ENCODE data around the gene HVCN1.
A peak's percentile ranks its signal among the peaks of the same experiment; 100 is the strongest.

Gene HVCN1

GRCh38 chr12:110708917-110709316 is 20.0 kb upstream of the HVCN1 start:
- no peak for TF ChIP-seq CTCF (IDR thresholded peaks at IDR 0.05; ENCODE audit: low read depth, low read length)
- no peak for TF ChIP-seq EZH2phosphoT487 (IDR thresholded peaks at IDR 0.05; ENCODE audit: low read depth)
- Histone ChIP-seq H3K36me3 (replicated peaks; ENCODE audit: low read depth, low read length) (peaks cover 4% of the 10 kb centered on the region), H3K9ac (ENCODE audit: low read length) (no peak overlapping the region), H3K79me2 (ENCODE audit: low read length) (no peaks in the 10 kb centered on the region), H3K27me3 (ENCODE audit: low read depth, low read length) (no peaks in the 10 kb centered on the region), H3K4me3 (ENCODE audit: low read length) (no peak overlapping the region), H2AFZ (ENCODE audit: low read depth, low read length) (no peak overlapping the region), H3K9me3 (ENCODE audit: insufficient read depth, low read length) (no peaks in the 10 kb centered on the region), H4K20me1 (ENCODE audit: insufficient read depth, low read length) (no peaks in the 10 kb centered on the region), H3K4me1 (ENCODE audit: low read length) (0 out of 2 replicates have a peak, but pooled peaks cover 2% of the 10 kb centered on the region), H3K4me2 (ENCODE audit: low read length) (no peak overlapping the region), H3K27ac (ENCODE audit: low read length) (no peak overlapping the region)

GRCh38 chr12:110705309-110705708 is 16.4 kb upstream of the HVCN1 start:
- Histone ChIP-seq H3K79me2 (ENCODE audit: low read length) (no peaks in the 10 kb centered on the region), H3K4me3 (ENCODE audit: low read length) (no peak overlapping the region), H3K27ac (ENCODE audit: low read length) (no peak overlapping the region), H3K9me3 (ENCODE audit: insufficient read depth, low read length) (no peaks in the 10 kb centered on the region), H3K4me1 (ENCODE audit: low read length) (no peaks in the 10 kb centered on the region), H3K9ac (ENCODE audit: low read length) (no peak overlapping the region), H2AFZ (ENCODE audit: low read depth, low read length) (no peak overlapping the region), H3K27me3 (ENCODE audit: low read depth, low read length) (no peaks in the 10 kb centered on the region), H3K36me3 (replicated peaks; ENCODE audit: low read depth, low read length) (peaks cover 4% of the 10 kb centered on the region), H4K20me1 (ENCODE audit: insufficient read depth, low read length) (no peaks in the 10 kb centered on the region), H3K4me2 (ENCODE audit: low read length) (no peak overlapping the region)
- TF ChIP-seq CTCF (IDR thresholded peaks at IDR 0.05; ENCODE audit: low read depth, low read length): no peak
- TF ChIP-seq EZH2phosphoT487 (IDR thresholded peaks at IDR 0.05; ENCODE audit: low read depth): no peak

- Histone ChIP-seq H3K9ac (ENCODE audit: low read length) (no peak overlapping the region), H3K27me3 (ENCODE audit: low read depth, low read length) (no peaks in the 10 kb centered on the region), H3K4me1 (ENCODE audit: low read length) (no peaks in the 10 kb centered on the region), H4K20me1 (ENCODE audit: insufficient read depth, low read length) (no peaks in the 10 kb centered on the region), H3K4me2 (ENCODE audit: low read length) (no peak overlapping the region), H3K4me3 (ENCODE audit: low read length) (no peak overlapping the region), H3K9me3 (ENCODE audit: insufficient read depth, low read length) (no peaks in the 10 kb centered on the region), H2AFZ (ENCODE audit: low read depth, low read length) (no peak overlapping the region), H3K27ac (ENCODE audit: low read length) (no peak overlapping the region), H3K79me2 (ENCODE audit: low read length) (no peaks in the 10 kb centered on the region), H3K36me3 (replicated peaks; ENCODE audit: low read depth, low read length) (peaks cover 4% of the 10 kb centered on the region)
- TF ChIP-seq EZH2phosphoT487 (IDR thresholded peaks at IDR 0.05; ENCODE audit: low read depth): no peak
- TF ChIP-seq CTCF (IDR thresholded peaks at IDR 0.05; ENCODE audit: low read depth, low read length): peak; percentile 58
Measured at GRCh38 chr12:110704750-110705149, 15.8 kb upstream of the HVCN1 start.

GRCh38 chr12:110704231-110704630 is 15.3 kb upstream of the HVCN1 start:
- Histone ChIP-seq H3K9me3 (ENCODE audit: insufficient read depth, low read length) (no peaks in the 10 kb centered on the region), H3K36me3 (replicated peaks; ENCODE audit: low read depth, low read length) (peaks cover 4% of the 10 kb centered on the region), H2AFZ (ENCODE audit: low read depth, low read length) (no peak overlapping the region), H3K4me1 (ENCODE audit: low read length) (no peaks in the 10 kb centered on the region), H3K9ac (ENCODE audit: low read length) (no peak overlapping the region), H4K20me1 (ENCODE audit: insufficient read depth, low read length) (no peaks in the 10 kb centered on the region), H3K79me2 (ENCODE audit: low read length) (no peaks in the 10 kb centered on the region), H3K4me2 (ENCODE audit: low read length) (no peak overlapping the region), H3K27me3 (ENCODE audit: low read depth, low read length) (no peaks in the 10 kb centered on the region), H3K27ac (ENCODE audit: low read length) (no peak overlapping the region), H3K4me3 (ENCODE audit: low read length) (no peak overlapping the region)
- TF ChIP-seq EZH2phosphoT487 (IDR thresholded peaks at IDR 0.05; ENCODE audit: low read depth) (no peak), CTCF (IDR thresholded peaks at IDR 0.05; ENCODE audit: low read depth, low read length) (no peak)

Data from OCI-LY3 (cell line).